Upper lobe of left lung (tissue), 4 donors: ENCODE results near the gene CRACDL.

Experiments
- CTCF ChIP-seq, 6 experiments: fragments of 450-650 bp in 4 of 6; fragments of 200-600 bp in 2 of 6; sonication (generic) in 2 of 6; IDR thresholded peaks; one replicate each; pipeline ENCODE4 v1.5.1; 2016 to 2019; ENCODE audit warnings: antibody characterized with exemption in 6 of 6
- EP300 ChIP-seq, 4 donors: sonication (generic); formaldehyde crosslinking; IDR thresholded peaks; one replicate each; pipeline ENCODE4 v1.5.1; 2017; ENCODE audit warnings: antibody characterized with exemption in 4 of 4, control low read depth in 2 of 4
- POLR2A ChIP-seq, 4 donors: fragments of 450-650 bp; IDR thresholded peaks; one replicate each; pipeline ENCODE4 v1.5.1; 2016 to 2017; ENCODE audit warnings: antibody characterized with exemption in 4 of 4, mild to moderate bottlenecking in 2 of 4
- POLR2AphosphoS5 ChIP-seq, 2 donors: sonication (generic); formaldehyde crosslinking; IDR thresholded peaks; one replicate each; pipeline ENCODE4 v1.5.1; 2017; ENCODE audit warnings: antibody characterized with exemption in 2 of 2

DNA sequence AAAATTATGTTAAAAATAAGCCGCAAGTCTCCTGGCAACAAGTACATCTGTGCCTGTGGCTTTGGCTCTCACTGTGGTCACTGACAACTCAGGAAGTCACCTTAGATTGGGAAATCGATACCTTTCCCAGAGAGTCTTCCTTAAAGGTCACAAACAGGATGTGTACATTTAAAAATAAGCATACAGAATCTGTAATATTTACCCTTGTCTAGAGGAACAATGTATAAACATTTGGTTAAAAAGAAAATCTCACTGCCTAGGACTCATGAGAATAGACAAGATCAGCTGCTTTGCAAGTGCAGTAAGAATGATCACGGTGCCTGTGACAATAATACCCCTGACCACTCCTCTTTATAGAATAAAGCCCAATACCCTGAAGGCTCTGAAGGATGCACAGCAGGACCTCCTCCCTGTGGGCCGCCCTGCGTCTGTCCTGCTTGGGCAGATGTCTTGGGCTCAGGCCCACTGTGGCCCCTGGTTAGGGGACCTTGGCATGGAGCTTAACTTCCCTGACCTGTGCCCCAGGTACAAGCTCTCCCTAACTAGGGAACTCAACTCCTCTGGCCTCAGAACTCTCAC lies 107.1 kb downstream of the CRACDL start:
- no peak for TF ChIP-seq POLR2AphosphoS5 (IDR thresholded peaks at IDR 0.05)
- no peak for TF ChIP-seq POLR2A (IDR thresholded peaks at IDR 0.05)
- TF ChIP-seq EP300 (IDR thresholded peaks at IDR 0.05), result no peak
- no peak for TF ChIP-seq CTCF (IDR thresholded peaks at IDR 0.05)
